ENCODE data around the gene PRG3. TPM values are rescaled to one million over a fixed set of nuclear protein-coding genes. Genes with fewer than 3 reads are reported as not detected.

The PRG3 gene
- total RNA-seq, 1 donor from 2014 or later: not detected

DNA sequence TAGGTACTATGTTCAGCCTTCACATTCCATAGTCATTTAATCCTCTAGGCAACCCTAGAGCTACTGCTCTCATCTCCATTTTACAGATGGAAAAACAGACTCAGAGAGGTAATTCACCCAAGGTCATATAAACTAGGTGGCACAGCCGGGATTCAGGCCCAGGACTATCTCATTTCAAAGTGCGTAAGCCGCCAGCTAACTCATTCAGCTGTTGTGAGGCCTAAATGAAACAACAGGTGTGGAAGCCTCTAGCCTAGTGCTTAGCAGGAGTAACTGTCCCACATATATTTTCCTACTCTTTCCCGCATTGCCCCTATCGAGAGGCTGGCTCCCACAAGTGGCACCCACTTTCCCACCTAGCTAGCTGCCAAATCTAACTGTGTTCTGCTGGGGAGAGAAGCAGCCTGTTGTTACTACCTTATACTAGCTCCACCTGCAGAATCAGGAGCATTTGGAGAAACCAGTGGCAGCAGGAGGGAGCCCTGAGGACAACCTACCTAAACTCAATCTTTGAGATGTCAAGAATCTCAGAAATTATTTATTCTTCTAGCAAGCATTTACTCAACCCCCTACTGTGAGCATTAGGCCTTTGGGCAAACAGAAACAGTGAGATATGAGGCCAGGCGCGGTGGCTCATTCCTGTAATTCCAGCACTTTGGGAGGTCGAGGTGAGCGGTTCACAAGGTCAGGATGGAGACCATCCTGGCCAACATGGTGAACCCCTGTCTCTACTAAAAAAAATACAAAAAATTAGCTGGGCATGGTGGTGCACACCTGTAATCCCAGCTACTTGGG, 20.9 kb downstream of the PRG3 start:
- TF ChIP-seq, protein P1, sequence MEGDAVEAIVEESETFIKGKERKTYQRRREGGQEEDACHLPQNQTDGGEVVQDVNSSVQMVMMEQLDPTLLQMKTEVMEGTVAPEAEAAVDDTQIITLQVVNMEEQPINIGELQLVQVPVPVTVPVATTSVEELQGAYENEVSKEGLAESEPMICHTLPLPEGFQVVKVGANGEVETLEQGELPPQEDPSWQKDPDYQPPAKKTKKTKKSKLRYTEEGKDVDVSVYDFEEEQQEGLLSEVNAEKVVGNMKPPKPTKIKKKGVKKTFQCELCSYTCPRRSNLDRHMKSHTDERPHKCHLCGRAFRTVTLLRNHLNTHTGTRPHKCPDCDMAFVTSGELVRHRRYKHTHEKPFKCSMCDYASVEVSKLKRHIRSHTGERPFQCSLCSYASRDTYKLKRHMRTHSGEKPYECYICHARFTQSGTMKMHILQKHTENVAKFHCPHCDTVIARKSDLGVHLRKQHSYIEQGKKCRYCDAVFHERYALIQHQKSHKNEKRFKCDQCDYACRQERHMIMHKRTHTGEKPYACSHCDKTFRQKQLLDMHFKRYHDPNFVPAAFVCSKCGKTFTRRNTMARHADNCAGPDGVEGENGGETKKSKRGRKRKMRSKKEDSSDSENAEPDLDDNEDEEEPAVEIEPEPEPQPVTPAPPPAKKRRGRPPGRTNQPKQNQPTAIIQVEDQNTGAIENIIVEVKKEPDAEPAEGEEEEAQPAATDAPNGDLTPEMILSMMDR (conservative IDR thresholded peaks at IDR 0.05): no peak
- H3K9me3 Mint-ChIP-seq: no peaks in the 10 kb centered on the region
- H3K27ac Mint-ChIP-seq (ENCODE audit: unreplicated experiment): no peak overlapping the region
- DNase-seq (ENCODE audit: low read depth, low spot score): no peak
- peaks cover 4% of the 10 kb centered on the region for H3K27me3 Mint-ChIP-seq (ENCODE audit: low read depth)
- no peaks in the 10 kb centered on the region for H3K36me3 Mint-ChIP-seq (ENCODE audit: low read depth)
- H3K4me3 Mint-ChIP-seq: no peak overlapping the region
- no peaks in the 10 kb centered on the region for H3K4me1 Mint-ChIP-seq

DNA sequence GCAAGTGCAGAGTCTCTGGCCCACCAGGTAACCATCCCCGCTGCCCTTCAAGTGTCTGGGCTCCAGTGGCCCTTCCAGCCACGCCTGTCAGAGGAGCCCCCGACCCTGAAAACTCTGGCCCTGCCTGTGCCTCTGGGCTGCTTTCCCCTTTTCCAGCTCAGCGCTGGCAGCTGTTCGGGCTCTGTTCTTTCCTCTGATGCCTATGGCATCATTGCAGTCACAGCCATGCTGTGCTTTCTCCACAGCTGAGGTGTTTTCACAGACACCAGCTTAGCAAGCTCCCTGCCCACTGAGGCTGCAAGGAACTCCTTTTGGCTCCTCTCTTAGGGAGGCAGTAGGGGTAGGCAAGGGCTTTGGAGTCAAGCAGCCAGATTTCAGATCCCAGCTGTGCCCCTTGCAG, 21.6 kb downstream of the PRG3 start:
- no peaks in the 10 kb centered on the region for H3K9me3 Mint-ChIP-seq
- no peak overlapping the region for H3K4me3 Mint-ChIP-seq
- H3K4me1 Mint-ChIP-seq: peaks cover 3% of the 10 kb centered on the region
- peaks cover 4% of the 10 kb centered on the region for H3K27me3 Mint-ChIP-seq (ENCODE audit: low read depth)
- H3K27ac Mint-ChIP-seq (ENCODE audit: unreplicated experiment): no peak overlapping the region
- H3K36me3 Mint-ChIP-seq (ENCODE audit: low read depth): no peaks in the 10 kb centered on the region
- DNase-seq (ENCODE audit: low read depth, low spot score): no peak
- TF ChIP-seq, protein P1 (conservative IDR thresholded peaks at IDR 0.05): no peak

DNA sequence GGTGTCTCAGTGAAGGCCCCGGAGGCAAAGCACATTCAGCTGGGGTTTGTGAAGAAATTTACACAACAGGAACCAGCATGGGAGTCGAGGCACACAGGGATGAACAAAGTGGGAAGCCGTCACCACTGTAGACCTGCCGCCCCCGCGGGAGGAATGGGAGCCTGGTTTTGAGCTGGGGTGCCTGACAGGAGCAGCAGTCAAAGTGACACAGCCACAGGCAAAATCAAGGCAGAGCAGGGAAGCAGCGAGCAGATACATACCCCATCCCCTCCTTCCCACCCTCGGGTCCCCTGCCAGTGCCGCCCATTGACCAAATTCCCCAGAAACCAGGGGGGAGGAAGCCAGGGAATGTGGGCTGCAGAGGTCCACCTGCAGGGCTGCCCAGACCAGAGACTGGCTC, 22.0 kb downstream of the PRG3 start:
- Mint-ChIP-seq H3K36me3 (ENCODE audit: low read depth) (no peaks in the 10 kb centered on the region), H3K4me1 (peaks cover 7% of the 10 kb centered on the region), H3K9me3 (no peaks in the 10 kb centered on the region), H3K4me3 (no peak overlapping the region), H3K27ac (ENCODE audit: unreplicated experiment) (no peak overlapping the region), H3K27me3 (ENCODE audit: low read depth) (peaks cover 4% of the 10 kb centered on the region)
- no peak for DNase-seq (ENCODE audit: low read depth, low spot score)
- TF ChIP-seq, protein P1 (conservative IDR thresholded peaks at IDR 0.05): no peak

DNA sequence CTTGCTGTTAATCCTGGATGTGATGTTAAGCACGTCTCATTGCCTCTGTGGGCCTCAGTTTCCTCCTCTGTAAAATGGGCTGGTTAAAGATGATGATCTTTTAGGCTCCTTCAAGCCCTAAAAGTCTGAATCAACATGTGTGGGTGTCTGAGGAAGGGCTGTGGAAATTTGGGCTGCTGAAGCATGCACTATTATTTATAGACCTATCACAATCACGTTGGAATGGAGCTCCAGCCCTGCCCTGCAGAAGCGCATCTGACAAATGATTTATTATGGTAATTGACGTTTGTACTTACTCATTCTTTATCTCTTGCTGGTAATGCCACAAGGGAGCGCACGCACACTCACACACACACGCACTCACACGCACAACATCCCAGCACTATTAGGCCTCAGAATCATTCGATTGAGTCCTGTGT, 22.4 kb downstream of the PRG3 start:
- H3K36me3 Mint-ChIP-seq (ENCODE audit: low read depth): no peaks in the 10 kb centered on the region
- TF ChIP-seq, protein P1 (conservative IDR thresholded peaks at IDR 0.05): no peak
- no peak overlapping the region for H3K4me3 Mint-ChIP-seq
- no peak for DNase-seq (ENCODE audit: low read depth, low spot score)
- peaks cover 4% of the 10 kb centered on the region for H3K27me3 Mint-ChIP-seq (ENCODE audit: low read depth)
- H3K9me3 Mint-ChIP-seq: no peaks in the 10 kb centered on the region
- H3K27ac Mint-ChIP-seq (ENCODE audit: unreplicated experiment): no peak overlapping the region
- H3K4me1 Mint-ChIP-seq: peaks cover 12% of the 10 kb centered on the region

DNA sequence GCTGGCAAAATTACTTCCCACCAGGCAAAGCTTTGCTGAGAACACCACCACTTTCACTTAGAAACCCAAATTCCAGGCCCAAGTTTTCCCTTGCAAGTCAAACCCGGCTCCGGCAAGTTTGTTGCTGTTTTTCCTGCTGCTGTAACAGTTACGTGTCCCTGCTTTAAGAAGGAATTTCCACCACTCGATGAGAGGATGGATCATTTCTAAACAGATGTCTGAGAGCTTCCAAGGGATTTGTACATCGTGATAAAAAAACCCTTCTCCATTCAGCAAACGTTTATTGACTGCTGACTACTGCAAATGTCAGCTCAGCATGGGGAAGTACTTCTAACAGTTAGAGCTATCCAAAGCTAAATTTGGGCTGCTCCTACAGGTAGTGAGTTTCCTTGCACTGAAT, 23.1 kb downstream of the PRG3 start:
- H3K36me3 Mint-ChIP-seq (ENCODE audit: low read depth): no peaks in the 10 kb centered on the region
- H3K27ac Mint-ChIP-seq (ENCODE audit: unreplicated experiment): no peak overlapping the region
- DNase-seq (ENCODE audit: low read depth, low spot score): no peak
- peaks cover 19% of the 10 kb centered on the region for H3K4me1 Mint-ChIP-seq
- H3K27me3 Mint-ChIP-seq (ENCODE audit: low read depth): peaks cover 4% of the 10 kb centered on the region
- H3K9me3 Mint-ChIP-seq: no peaks in the 10 kb centered on the region
- H3K4me3 Mint-ChIP-seq: no peak overlapping the region
- TF ChIP-seq, protein P1 (conservative IDR thresholded peaks at IDR 0.05): no peak

Data from neural crest cell (in vitro differentiated cells).